ENCODE data around the gene PRIM1.
"Not testable (repeated sequence)": the region's sequence is repeated elsewhere in the genome, so short reads cannot be mapped to it uniquely, and the experiment has no call there.

The PRIM1 gene

DNA sequence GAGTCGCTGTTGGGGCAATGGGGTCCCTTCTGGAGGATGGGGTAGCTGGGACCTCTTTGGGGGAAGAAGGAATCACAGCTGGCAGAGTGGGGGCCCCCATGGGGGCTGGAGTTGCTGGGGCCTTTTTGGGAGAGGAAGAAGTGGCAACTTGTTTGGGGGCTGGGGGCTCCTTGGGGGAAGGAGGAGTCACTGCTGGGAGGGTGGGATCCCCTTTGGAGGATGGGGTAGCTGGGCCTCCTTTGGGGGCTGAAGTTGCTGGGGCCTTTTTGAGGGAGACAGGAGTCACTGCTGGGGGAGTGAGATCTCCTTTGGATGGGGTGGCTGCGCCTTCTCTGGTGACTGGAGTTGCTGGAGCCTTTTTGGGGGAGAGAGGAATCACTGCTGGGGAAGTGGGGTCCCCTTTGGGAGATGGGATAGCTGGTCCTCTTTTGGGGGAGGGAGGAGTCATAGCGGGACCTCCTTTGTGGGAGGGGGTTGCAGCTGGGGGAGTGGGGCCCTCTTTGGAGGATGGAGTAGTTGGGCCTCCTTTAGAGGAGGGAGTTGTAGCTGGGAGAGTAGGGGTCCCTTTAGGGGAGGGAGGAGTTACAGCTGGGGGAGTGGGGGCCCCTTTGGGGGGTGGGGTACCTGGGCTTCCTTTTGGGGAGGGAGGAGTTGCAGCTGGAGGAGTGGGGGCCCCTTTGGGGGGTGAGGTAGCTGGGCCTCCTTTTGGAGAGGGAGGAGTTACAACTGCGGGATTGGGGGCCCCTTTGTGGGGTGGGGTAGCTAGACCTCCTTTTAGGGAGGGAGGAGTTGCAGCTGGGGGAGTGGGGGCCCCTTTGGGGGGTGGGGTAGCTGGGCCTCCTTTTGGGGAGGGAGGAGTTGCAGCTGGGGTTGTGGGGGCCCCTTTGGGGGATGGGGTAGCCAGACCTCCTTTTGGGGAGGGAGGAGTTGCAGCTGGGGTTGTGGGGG, 34.9 kb downstream of the PRIM1 start:
- DNase-seq (ENCODE audit: low read depth), result no peak

DNA sequence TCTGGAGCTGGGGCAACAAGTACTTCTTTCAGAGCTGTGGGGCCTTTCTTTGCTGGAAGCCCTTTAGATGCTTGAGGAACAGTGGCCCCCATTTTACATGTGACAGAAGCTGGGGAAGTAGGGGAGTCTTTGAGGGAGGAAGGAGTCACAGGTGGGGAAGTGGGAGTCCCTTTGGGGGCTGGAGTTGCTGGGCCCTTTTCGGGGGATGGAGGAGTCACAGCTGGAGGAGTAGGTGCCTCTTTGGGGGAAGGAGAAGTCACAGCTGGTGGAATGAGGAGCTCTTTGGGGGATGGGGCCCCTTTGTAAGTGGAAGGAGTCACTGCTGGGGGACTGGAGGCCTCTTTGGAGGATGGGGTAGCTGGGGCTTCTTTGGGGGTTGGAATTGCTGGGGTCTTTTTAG, 35.7 kb downstream of the PRIM1 start:
- no peak for DNase-seq (ENCODE audit: low read depth)

DNA sequence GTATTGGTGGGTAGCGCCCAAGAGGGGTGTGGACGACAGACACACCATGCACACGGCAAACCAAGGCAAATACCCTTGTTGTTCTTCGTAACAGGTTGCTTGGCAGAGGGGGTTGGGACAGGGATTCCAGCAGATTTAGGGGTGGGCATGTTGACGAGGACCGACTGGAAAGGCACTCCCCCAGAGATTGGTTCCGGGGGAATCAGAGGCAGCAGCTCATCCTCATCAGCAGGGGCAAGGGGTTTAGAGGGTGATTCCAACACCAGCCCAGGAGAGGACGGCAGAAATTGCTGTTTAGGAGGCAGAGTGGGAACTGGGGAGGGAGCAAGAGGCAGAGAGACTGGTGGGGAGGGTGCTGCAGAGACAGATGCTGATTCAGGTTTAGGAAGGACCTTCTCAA, 36.3 kb downstream of the PRIM1 start:
- no peak for DNase-seq (ENCODE audit: low read depth)

DNA sequence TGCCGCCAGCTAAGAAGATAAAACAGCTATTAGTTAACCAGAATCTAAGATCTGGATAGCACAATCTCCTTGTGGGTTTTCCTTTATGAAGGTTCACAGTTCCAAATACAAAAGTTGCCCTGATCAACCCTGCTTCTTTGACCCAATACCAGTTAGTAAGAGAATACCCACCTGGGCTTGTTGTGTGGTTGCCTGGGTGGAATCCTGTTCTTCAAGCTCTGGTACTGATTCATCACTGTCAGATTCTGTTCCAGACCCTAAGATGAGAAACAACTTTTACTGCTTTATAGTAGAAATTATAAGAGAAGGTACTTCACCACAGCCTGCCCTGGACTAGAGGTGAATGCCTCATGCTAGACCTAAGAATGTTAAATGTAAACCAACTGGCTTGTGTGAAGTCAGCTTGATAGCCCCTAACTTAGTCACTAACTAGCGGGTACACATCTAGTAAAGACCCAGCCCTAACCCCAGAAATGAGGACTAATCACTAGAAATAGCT, 37.6 kb downstream of the PRIM1 start:
- DNase-seq (ENCODE audit: low read depth), result no peak

DNA sequence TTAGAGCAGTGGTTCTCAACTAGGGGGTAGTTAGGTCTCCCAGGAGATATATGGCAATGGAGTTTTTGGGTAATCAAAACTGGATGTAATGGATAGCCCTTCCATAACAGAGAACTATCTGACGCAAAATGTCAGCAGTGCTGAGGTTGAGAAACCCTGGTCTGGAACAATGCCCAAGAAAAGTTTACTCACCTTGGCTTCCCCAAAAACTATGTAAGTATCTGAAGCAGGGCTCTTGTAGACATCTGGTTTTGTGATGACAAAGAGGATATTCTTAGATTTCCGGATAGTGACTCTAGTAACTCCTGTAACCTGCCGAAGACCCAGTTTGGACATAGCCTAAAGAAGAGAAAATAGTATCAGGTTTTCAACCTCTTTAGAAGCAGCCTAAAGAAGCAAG, 38.8 kb downstream of the PRIM1 start:
- no peak for DNase-seq (ENCODE audit: low read depth)

DNA sequence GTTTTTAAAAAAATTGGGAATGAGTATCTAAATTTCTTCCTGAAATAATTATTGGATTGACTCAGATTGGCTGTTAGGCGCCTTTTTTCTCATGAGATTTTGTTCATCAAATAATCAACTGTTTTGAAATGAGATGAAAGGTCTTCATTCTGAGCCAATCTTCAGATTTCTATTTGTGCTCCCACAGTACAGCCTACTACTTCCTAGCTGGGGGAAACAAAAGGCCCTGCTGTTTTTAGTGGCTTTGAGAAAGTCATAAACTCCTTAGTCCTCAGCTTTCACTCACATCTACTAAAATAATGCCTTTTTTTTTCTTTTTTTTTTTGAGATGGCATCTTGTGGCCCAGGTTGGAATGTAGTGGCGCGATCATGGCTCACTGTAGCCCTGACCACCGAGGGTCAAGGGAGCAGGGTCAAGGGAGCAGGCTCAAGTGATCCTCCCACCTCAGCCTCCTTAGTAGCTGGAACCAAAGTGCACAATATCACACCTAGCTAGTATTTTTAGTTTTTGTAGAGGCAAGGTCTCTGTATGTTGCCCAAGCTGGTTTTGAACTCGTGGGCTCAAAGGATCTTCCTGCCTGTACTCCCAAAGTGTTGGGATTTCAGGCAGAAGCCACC, 42.3 kb downstream of the PRIM1 start:
- DNase-seq (ENCODE audit: low read depth), result no peak

DNA sequence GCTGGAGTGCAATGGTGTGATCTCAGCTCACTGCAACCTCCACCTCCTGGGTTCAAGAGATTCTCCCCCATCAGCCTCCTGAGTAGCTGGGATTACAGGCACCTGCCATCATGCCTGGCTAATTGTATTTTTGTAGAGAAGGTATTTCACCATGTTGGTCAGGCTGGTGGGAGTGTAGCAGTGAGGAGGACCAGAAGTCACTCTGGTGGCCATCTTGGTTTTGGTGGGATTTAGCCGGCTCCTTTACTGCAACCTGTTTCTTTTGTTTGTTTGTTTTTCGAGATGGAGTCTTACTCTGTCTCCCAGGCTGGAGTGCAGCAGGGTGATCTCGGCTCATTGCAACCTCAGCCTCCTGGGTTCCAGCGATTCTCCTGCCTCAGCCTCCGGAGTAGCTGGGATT, 47.6 kb downstream of the PRIM1 start:
- DNase-seq (ENCODE audit: low read depth), result not testable (repeated sequence)

DNA sequence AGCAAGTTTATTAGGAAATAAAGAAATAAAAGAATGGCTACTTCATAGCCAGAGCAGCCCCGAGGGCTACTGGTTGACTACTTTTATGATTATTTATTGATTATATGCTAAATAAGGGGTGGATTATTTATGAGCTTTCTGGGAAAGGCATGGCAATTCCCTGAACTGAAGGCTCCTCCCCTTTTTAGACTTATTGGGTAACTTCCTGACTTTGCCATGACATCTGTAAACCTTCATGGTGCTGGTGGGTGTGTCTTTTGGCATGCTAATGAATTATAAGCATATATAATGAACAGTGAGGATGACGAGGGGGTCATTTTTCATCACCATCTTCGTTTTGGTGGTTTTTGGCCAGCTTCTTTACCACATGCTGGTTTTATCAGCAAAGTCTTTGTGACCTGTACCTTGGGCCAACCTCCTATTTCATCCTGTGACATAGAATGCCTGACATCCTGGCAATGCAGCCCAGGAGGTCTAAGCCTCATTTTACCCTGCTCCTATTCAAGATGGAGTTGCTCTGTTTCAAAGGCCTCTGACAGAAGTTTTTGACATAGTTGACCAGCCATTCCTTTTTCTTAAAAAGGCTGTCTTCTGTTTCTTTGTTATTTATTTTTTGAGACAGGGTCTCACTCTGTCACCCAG, 53.0 kb downstream of the PRIM1 start:
- no peak for DNase-seq (ENCODE audit: low read depth)

DNA sequence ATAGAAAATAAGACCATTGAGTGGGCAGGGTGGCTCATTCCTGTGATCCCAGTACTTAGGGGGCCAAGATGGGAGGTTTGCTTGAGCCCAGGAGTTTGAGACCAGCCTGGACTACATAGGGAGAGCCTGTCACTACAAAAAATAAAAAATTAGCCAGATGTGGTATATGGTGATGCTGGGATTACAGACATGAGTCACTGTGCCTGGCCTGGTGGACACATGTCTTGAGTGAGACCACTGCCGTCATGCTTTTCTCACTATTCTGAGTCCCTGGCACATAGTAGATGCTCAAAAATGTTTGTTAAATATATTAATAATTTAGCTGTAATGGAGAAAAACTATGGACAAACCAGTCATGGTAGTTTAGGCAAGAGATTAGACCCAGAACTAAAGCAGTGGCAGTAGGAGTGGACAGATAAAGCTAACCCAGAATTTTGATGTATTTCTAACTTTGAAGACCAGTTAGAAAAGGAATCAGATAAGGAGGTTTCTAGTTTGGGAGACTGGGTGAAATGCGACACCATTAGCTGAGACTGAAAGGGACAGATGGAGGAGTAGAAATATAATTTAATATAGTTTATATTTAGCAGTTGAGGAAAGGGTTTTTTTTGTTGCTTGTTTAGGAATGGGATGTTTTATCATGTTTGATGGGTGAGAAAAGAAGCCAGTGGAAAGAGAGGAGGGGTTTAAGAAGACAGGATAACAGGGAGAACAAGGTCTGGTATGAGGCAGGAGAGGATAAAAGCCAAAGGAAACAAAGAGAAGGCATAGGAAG, 56.6 kb downstream of the PRIM1 start:
- no peak for DNase-seq (ENCODE audit: low read depth)

DNA sequence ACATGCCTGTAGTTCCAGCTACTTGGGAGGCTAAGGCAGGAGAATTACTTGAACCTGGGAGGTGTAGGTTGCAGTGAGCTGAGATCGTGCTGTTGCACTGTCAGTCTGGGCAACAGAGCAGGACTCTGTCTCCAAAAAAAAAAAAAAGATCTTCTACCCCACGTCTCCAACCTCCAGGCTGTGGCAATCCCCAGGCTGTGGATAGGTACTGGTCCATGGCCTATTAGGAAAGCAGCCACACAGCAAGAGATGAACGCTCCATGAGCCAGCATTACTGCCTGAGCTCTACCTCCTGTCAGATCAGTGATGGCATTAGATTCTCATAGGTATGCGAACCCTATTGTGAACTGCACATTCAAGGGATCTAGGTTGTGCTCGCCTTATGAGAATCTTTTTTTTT, 58.0 kb downstream of the PRIM1 start:
- no peak for DNase-seq (ENCODE audit: low read depth)

DNA sequence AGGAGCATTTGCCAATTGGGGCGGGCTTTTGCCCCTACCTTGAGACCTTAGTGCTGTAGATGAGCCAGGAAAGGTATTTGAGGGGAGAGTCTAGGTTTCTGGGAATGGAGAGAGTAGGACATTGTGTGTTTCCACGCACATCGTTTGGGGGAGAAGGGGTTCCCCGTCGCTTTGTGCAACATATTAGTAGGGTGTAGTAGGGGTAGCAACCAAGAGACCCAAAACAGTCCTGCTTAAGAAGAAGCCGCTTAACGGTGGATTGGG, 63.3 kb downstream of the PRIM1 start:
- no peak for DNase-seq (ENCODE audit: low read depth)

DNA sequence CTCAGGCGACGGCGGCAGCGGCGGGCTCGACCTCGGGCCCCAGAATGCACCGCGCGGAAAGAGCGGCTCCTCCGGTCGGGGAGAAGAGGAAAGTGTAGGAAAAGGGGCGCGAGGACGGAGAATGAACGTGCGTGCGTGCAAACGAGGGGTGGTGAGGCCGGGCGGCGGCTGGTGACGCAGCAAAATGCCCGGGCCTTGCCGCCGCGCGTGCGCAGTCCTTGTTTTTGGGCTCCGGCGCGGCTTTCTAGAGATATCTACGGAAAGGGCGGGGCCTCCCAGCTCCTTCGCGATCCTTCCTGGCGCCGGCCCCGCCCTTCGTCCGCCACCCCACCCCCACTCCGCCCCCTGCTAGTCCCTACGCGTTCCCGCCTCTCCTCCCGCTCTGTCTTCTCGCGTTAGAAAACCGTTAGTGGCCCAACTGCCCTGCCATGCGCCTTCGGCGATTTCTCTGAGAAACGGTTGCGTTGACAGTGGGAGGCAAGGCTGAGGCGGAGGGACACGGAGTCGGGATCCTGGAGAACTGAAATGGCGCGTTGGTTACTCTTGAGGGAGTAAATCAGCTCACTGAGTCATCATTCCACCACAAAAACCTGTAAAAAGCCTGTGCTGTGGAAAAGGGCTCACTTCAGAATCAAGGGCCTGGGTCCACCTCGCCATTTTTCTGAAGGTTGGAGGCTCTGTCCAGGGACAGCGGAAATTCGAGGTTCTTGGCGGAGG, 63.8 kb downstream of the PRIM1 start, which contains the start of gene PTGES3:
TSS of gene PTGES3 (minus strand) at position 156 of the 717 bp plus-strand sequence. CDS start 285 bp downstream, outside the sequence.
- peak; percentile 90 for DNase-seq (ENCODE audit: low read depth)

DNA sequence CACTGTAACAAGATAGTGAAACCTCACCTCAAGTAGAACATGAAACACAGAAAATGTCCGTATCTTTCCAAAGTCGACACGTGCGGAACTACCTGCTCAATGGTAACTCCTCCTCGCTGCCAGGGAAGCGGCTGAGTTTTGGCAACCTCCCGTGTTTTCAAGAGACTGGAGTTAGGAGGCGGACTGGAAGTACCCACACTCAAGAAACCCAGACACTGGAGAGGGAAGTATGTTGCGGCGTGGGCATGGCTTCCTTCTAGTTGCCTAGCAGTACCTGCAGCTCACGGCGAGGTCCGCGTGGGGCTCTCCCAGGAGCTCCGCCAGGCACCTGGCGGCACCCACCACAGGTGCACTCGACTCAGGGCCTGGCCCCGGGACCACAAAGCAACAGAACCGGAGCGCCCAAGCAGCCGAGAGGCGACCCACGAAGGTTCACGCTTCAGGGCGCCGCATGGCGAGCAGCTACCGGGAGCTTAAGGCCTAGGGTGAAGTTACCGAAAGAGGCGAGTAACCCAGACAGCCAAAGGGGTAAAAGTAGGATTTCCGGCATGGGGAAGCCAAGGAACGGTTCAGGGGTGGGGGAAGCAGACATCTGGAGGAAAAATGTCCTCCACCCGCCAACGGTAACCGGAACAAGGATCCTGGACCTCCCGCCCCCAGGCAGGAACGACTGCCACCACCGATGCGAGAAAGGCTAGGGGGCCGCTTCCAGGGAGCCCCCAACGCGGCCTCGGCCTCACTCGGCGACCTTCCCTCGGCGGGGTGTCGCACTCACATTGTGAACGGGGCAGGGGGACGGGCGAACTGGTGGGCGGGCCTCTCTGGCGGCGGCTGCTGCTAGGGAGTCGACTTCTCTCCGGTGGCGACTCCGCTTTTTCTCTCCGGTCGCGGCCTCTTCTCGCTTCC, 64.6 kb downstream of the PRIM1 start:
- DNase-seq (ENCODE audit: low read depth), result no peak

DNA sequence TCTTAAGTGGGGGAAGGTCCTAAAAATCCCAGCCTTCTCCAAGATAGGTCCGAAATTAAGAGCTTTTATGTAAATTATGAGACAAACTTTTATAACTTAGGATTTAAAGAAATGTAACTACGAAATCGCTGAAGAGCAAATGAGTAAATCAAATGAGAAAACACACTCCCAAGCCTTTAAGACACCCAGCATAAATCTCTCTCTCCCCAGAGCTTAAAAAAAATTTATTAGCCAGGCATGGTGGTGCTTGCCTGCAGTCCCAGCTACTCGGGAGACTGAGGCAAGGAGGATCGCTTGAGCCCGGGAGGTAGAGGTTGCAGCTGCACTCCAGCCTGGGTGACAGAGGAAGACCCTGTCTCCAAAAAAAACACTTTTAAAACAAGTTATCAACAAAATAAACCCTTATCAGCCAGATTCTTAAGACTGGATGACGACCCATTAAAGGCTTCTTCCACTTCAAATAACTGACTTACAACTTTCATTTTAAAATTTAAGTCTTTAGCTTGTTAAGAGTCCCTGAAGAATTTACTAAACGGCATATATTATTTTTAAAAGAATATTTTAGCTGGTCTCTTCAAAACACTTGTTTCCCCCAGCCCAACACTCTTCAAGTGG, 67.3 kb downstream of the PRIM1 start:
- DNase-seq (ENCODE audit: low read depth), result no peak

DNA sequence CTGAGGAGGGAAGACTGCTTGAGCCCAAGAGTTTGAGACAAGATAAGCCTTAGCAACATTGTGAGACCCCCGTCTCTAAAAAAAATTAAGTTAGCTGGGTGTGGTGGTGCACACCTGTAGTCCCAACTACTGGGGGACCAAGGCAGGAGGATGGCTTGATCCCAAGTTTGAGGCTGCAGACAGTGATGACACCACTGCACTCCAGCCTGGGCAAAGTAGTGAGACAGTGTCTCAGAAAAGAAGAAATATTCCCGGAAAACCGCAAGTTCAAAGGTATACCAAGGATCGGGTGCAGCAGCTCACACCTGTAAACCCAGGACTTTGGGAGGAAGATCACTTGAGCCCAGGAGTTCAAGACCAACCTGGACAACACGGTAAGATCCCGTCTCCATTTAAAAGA, 69.8 kb downstream of the PRIM1 start:
- no peak for DNase-seq (ENCODE audit: low read depth)
